ENCODE data around the gene RALGPS2.

GRCh38 chr1:178849918-178850317, 124.9 kb downstream of the RALGPS2 start:
- TF ChIP-seq EZH2 (IDR thresholded peaks at IDR 0.05; ENCODE audit: insufficient read depth, poor library complexity, severe bottlenecking) (no peak), EZH2phosphoT487 (IDR thresholded peaks at IDR 0.05; ENCODE audit: insufficient read depth, low read depth) (no peak)
